Activated T-helper 1 cell treated with Interleukin-2 at 50 U/mL for 16 hours (primary cell): ENCODE measurements around the gene TCP11L1.
"Not testable (repeated sequence)": the region's sequence is repeated elsewhere in the genome, so short reads cannot be mapped to it uniquely, and the experiment has no call there.

ENCODE experiments used
- DNase-seq: peaks from one replicate; pipeline ENCODE4 v3.0.0-alpha.2; 2020; ENCODE audit warnings: low read depth

TCP11L1 gene

DNA sequence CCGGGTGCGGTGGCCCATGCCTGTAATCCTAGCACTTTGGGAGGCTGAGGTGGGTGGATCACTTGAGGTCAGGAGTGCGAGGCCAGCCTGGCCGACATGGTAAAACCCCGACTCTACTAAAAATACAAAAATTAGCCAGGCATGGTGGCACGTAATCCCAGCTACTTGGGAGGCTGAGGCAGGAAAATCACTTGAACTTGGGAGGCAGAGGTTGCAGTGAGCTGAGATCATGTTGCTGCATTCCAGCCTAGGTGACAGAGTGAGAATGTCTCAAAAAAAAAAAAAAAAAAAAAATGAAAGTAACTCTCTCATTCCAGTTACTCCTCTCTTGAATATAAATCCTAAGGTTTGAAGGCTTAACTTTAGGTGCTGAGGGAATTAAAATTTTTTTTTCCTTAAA is 10.2 kb upstream of the TCP11L1 start:
- DNase-seq = not testable (repeated sequence)

DNA sequence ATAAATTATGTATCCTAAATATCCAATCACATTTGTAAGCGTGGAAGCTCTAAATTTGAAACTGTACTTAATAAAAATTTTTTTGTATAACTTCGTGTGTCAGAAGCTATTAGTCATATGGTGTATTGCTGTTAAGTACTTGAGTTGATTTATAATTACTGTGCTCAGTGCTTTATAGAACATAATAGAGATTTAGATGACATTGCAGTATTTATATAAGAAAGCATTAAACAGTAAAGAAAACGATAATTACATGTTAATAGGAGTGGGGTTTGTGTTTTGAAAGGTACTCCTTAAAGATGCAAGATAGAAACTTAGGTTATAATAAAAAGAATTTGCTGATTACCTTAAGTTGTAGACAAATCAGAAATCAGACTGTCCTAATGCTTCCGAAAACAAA is 5.9 kb upstream of the TCP11L1 start:
- DNase-seq = no peak

DNA sequence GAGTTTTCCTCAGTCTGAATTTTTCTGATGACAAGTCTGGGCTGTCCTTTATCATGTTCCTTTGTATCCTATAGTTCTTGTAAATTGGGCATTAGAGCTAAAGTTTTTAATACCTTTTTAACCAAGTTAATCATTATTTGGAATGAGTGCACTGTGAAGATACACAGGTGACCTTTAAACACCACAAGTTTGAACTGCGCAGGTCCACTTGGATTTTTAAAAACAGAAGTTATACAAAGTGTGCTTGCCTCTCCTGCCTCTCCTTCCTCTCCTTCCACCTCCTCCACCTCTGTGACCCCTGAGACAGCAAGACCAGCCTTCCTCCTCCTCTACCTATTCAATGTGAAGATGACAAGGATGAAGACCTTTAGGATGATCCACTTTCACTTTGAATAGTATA is 4.4 kb upstream of the TCP11L1 start:
- no peak for DNase-seq

- DNase-seq = no peak
Measured at GRCh38 chr11:33040033-33040861, 875 bp downstream of the TCP11L1 start.

- DNase-seq = no peak
Measured at GRCh38 chr11:33040862-33041453, 1.6 kb downstream of the TCP11L1 start.

DNA sequence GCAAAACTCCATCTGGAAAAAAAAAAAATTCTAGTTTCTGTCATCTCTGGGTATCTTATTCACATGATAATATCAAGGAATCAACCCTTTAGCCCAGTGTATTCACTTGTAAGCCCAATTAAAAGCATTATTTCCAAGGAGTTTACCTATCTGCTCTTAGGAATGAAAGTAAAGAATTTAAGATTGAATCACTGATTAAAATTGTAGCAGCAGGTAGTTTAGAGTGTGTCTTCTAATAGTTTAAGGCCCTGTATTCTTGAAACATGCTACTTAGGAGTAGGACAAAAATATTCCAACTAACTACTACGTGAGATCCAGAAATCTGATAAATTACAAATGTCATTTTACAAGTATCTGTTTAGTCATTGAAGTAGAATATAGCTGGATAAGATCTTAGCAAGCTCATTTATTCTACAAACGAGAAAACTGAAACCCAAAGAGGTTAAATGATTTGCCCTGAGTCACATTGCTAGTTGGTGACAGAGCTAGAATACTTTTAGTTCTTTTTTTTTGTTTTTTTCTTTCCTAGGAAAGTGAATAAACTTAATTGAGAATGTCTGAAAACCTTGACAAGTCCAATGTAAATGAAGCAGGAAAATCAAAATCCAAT is 4.0 kb downstream of the TCP11L1 start:
- DNase-seq = no peak

DNA sequence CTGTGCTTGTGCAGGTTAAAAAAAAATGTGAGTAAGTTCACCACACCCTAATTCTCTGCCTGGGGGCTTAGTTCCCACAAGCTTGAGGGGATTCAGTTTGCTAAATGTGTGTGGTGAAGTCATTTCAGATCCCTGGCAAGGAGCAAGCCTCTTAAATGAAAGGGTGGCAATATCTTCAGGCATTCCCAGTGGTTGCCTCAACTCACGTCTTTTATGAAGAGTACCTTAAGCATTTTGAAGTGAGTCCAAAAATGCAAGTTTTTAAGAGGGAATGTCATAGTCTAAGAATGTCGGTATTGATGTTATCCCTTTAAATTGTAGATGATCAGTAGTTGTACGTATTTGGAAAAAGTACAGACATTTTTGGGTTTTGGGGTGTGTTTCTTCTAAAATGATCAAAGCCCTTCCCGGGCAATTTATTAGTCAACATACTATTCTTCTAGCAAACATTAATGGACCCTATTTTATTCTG is 4.9 kb downstream of the TCP11L1 start:
- no peak for DNase-seq

DNA sequence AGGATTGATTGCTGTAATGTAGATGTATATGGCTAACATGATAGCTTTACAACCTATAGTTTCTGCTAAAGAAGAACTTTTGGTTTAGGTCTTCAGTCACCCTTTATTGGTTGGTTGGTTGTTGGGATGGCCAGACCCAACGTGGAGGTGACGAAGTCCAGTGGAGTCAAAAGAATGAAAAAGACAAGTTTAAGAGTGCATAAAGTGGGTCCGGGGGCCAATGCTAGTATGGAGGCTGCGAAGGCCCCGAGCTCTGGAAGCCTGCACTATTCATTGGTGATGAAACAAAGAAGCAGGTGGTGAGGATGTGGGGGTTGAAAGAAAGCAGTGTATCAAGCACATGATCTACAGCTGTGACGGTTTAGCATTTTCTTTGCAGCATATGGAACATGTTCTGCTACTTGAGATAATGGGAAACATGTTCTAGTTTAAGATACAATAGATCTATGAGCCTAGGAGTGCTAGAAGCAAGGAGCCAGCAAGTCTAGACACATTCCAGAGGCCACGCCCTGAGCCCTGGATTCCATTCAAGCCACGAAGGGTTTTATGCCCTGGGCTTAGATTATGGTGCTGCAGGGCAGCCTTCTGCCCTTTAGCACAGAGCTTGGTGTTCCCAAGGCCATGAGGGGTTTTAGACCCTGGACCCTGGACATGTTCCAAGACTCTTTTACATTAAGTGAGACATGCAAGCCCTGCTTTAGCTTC is 6.3 kb downstream of the TCP11L1 start:
- DNase-seq = no peak

DNA sequence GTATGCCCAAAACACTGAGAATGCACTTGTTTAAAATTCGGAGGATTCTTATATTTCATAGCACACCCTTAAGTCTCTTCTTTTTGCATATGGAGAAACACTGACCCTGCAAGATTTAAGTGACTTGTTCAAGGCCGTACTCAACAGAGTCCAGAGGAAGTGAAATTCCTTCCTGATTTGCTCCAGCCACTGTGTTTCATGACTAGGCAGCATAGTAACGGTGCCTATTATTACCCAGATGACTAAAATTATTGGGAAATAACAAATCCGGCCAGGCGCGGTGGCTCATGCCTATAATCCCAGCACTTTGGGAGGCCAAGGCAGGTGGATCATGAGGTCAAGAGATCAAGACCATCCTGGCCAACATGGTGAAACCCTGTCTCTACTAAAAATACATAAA is 9.3 kb downstream of the TCP11L1 start:
- DNase-seq = not testable (repeated sequence)

DNA sequence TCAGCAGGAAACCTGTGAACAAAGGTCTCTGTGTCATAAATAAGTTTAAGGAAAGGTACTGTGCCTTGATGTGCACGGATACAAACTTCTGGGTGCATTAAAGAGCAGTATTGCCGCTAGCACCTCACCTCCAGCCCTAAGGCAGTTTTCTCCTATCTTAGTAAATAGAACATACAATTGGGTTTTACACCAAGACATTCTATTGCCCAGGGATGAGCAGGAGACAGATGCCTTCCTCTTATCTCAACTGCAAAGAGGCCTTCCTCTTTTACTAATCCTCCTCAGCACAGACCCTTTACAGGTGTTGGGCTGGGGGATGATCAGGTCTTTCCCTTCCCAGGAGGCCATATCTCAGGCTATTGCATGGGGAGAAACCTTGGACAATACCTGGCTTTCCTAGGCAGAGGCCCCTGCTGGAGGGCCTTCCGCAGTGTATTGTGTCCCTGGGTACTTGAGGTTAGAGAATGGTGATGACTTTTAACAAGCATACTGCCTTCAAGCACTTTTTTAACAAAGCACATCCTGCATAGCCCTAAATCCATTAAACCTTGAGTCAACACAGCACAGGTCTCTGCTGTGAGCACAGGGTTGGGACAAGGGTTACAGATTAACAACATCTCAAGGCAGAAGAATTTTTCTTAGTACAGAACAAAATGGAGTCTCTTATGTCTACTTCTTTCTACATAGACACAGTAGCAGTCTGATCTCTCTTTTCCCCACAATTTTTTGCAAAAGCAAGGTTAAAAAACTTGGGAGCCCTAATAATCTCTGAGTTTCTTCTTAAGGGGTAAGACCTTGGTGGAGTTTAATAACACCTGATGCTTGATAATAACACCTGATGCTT is 10.4 kb downstream of the TCP11L1 start:
- not testable (repeated sequence) for DNase-seq

DNA sequence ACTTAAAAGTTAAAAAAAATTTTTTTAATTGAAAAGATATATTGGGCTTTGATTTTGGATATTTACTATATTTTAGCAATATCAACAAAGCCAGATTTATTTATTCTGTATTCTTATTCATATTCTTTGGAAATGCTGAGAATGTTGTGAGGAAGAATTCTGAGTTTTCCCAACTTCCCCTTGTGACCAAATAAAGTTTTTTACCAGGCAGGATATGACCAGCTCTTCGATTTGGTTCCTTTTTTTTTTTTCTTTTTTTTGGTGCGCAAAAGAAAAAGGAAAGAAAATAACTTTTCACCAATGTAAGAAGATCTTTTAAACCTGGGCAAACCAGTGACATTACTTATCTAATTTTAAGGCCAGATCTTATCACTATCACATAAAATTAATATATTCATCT is 12.9 kb downstream of the TCP11L1 start:
- no peak for DNase-seq

- no peak for DNase-seq
Measured at GRCh38 chr11:33055375-33055774, 16.0 kb downstream of the TCP11L1 start.

- no peak for DNase-seq
Measured at GRCh38 chr11:33057284-33057683, 17.9 kb downstream of the TCP11L1 start.

DNA sequence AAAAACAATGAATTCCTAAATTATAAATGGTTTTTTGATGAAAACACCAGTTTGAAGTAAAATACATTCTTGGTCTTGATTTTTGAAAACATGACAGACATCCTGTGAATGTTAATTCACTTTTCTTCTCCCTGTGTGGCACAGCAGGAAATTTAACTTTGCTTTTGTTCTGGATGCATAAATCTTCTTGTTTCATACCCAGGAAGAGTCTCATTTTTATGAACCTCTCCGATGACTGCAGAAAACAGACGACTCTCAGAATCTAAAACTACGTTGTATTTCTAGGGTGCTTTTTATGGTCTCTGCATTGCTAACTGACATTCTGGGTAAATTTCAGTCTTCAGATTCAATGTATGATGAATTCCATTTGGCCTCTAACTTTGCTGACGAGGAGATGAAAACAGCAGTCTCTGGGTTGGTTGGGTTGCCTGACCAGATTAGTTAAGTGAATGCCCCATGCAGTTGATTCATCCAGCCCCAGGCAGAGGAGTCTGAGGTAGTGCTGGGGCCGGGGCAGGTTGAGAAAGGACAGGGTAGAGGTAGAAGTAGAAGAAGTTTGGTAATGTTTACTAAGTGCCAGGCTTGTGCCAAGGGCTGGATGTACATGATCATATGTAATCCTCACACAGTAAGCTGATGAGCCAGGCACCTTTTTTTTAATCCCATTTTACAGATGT is 20.1 kb downstream of the TCP11L1 start:
- DNase-seq = no peak

DNA sequence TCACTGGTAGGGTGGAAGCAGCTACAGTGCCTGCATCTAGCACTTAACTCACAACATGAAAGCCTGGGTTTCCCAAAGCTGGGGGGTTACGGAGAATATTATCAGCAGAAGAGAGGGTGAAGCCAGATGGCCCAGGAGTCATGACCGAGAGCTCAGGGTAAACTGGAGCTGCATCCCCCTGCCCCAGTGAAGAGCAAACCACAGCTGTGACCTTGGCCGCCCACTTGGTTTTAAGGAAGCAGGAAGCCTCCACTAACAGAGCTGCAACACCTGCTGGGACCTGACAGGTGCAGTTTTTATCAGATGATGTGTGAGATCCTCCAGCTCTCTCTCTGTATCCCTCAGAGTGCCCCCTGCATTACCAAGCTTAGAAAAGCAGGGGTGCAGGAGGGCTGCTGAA is 20.9 kb downstream of the TCP11L1 start:
- no peak for DNase-seq

DNA sequence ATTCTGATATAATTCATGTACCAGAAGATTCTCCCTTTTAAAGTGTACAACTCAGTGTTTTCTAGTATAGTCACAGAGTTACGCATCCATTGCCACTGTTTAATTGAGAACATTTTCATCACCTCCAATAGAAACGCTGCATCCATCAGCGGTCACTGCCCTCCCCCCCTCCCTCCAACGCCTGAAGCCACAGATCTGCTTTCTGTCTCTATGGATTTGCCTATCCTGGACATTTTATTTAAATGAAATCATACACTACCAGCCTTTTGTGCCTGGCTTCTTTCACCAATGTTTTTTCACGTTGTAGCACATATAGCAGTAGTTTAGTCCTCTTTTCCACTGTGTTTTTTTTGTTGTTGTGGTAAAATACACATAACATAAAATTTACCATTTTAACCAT is 22.8 kb downstream of the TCP11L1 start:
- no peak for DNase-seq

- DNase-seq = no peak
Measured at GRCh38 chr11:33063326-33063881, 24.0 kb downstream of the TCP11L1 start.

DNA sequence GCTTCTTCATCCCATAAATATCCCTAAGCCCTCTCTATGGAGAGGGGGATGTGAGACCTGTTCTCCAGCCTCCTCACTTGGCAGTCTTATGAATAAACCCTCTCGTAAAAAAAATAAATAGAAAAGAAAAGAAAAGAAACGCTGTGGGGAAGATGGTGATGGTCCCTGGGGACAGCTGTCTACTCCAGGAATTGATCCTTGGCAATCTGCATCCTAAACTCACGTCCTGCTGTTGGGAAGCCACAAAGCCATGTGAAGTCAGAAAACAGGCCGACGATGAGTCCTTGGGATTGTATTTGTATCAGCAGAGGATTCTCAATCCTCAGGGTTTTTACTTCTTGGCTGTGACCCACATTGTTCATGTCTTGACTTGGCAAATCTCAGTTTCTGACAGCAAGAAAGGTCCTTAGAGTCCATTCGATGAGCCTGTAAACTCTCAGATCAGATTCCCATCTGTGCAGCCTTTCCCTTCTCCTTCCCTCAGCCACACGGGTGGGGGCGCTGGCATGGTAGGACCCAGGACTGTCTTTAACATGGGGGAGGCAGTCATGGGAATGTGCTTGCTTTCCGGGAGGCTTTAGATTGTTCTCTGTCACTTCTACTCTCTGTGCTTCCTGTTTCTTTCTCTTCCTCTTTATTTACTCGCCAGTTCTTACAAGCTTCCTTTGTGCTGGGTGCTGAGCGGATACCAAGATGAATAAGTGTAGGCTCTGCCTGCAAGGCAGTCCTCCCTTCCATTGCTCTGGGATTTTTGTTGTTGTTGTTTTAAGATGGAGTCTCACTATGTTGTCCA is 24.9 kb downstream of the TCP11L1 start:
- no peak for DNase-seq

DNA sequence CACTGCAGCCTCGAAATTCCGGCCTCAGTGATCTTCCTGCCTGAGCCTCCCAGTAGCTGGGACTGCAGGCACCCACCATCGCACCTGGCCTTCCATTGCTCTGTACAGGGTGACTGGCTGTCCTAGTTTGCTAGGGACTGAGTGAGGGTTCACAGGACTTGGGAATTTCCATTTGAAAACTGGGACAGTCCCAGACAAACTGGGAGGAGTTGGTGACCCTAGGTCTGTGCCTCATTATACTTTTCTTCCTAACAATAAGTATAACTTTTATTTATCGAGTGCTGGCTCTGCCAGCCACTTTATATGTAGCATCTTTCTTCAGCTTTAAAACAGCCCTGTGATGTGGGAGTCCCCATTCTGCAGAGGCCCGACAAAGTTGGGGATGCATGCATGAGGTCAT is 25.5 kb downstream of the TCP11L1 start:
- no peak for DNase-seq
